Omental fat pad (tissue), 4 donors: ENCODE data around the gene SSNA1. TPM values are rescaled to one million over a fixed set of nuclear protein-coding genes. Genes with fewer than 3 reads are reported as not detected.

Source experiments
- ATAC-seq: fragments of 150-250 bp; one replicate; pipeline ENCODE4 v1.9.1; 2016; ENCODE audit warnings: mild to moderate bottlenecking, moderate library complexity; ENCODE audit not compliant: low FRiP score
- DNase-seq: peaks from one replicate; pipeline ENCODE4 v3.0.0-alpha.2; 2019; ENCODE audit warnings: low spot score
- CTCF ChIP-seq, 3 donors: fragments of 450-650 bp; IDR thresholded peaks; one replicate each; pipeline ENCODE4 v1.5.1; 2016 to 2017; ENCODE audit warnings: antibody characterized with exemption in 3 of 3, mild to moderate bottlenecking in 3 of 3, moderate library complexity in 2 of 3
- total RNA-seq, 4 donors: library from RNA; depleted of rRNA; stranded (reverse); fragments of >200 nt; gene quantifications; one replicate each; pipeline ENCODE4 v1.1.0, GENCODE V29; 2016

Gene SSNA1
- total RNA-seq, 4 donors from 2014 or later = 51.2 to 78.2 (median 67.1) TPM

- DNase-seq (no peak), ATAC-seq (no peak)
- TF ChIP-seq CTCF (IDR thresholded peaks at IDR 0.05) = no peak
These were observed 40.2 kb upstream of the SSNA1 start for GRCh38 chr9:137148242-137148641.

GRCh38 chr9:137148661-137149060 lies 39.8 kb upstream of the SSNA1 start:
- TF ChIP-seq CTCF (IDR thresholded peaks at IDR 0.05) = no peak
- ATAC-seq (no peak), DNase-seq (no peak)

DNA sequence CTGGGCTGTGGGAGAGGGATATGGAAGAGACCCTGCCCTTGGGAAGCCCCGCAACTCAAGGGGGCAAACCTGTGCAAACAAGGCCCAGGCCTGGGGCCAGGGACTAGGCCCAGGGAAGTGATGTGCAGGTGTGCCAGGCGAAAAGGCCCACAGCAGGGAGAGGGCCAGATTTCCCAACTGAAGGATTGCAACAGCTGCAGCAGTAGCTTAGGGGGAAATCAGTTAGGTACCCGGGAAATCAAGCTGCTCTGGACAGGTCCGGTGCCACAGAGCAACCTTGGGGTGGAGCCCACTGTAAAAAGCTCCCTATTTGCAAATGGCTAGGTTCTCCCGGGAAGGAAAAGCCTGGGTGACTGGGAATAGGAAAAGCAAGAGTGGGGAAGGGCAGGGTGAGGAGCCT lies 39.1 kb upstream of the SSNA1 start:
- no peak for TF ChIP-seq CTCF (IDR thresholded peaks at IDR 0.05)
- ATAC-seq (no peak), DNase-seq (no peak)

GRCh38 chr9:137149942-137150616 lies 38.4 kb upstream of the SSNA1 start:
- no peak for ATAC-seq
- no peak for TF ChIP-seq CTCF (IDR thresholded peaks at IDR 0.05)
- no peak for DNase-seq

DNA sequence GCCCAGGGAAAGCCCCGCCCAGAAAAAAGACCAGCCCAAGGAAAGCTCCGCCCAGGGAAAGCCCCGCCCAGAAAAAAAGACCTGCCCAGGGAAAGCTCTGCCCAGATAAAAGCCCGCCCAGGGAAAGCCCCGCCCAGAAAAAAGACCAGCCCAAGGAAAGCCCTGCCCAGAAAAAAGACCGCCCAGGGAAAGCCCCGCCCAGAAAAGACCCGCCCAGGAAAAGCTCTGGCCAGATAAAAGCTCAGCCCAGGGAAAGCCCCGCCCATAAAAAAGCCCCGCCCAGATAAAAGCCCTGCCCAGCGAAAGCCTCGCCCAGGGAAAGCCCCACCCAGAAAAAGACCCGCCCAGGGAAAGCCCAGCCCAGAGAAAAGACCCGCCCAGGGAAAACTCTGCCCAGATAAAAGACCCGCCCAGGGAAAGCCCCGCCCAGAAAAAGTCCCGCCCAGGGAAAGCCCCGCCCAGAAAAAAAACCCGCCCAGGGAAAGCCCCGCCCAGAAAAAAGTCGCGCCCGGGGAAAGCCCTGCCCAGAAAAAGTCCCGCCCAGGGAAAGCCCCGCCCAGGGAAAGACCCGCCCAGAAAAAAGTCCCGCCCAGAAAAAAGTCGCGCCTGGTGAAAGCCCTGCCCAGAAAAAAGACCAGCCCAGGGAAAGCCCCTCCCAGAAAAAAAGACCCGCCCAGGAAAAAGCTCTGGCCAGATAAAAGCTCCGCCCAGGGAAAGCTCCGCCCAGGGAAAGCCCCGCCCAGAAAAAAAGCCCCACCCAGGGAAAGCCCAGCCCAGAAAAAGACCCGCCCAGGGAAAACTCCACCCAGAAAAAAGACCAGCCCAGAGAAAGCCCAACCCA lies 37.6 kb upstream of the SSNA1 start:
- ATAC-seq (no peak), DNase-seq (no peak)
- TF ChIP-seq CTCF (IDR thresholded peaks at IDR 0.05) = no peak

GRCh38 chr9:137152844-137153405 lies 35.6 kb upstream of the SSNA1 start:
- no peak for DNase-seq
- ATAC-seq = no peak
- no peak for TF ChIP-seq CTCF (IDR thresholded peaks at IDR 0.05)
